GM18861 (cell line): ENCODE results near the gene STK32C.

Experiments
- ATAC-seq: cut with Tn5 transposase; IDR thresholded peaks from one replicate; pipeline ENCODE4 v1.9.1; 2021; ENCODE audit not compliant: unreplicated experiment

The STK32C gene

DNA sequence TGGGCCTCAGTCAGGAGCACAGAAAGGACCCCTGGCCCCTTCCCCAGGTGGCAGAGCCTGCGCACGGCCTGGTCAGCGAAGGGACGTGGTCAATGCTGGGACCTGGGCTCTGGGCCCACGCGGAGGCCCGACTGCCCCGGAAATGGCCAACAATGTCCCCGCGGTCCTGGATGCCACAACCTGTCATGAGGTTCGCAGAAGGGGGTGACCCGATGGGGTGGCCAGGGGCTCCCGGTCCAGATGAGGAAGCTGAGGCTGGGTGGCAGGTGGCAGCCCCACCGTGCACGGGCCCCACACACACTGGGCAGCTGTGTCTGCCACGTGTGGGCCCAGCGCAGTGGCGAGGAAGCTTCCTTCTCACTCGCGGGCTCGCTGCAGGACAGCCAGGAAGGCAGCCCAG, 71.6 kb downstream of the STK32C start:
- no peak for ATAC-seq

DNA sequence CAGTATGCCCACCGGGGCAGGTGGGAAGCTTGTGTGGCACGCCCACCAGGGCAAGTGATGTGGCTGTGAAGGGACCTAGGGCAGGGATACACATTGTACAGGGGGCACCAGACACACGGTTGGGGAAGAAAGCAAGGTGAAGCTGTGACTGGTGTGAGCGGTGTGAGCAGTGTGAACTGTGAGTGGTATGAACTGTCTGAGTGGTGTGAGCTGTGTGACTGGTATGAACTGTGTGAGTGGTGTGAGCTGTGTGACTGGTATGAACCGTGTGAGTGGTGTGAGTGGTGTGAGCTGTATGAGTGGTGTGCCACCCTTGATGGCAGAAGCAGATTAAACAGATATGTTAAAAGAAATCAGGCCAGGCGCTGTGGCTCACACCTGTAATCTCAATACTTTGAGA, 72.9 kb downstream of the STK32C start:
- ATAC-seq, result no peak

DNA sequence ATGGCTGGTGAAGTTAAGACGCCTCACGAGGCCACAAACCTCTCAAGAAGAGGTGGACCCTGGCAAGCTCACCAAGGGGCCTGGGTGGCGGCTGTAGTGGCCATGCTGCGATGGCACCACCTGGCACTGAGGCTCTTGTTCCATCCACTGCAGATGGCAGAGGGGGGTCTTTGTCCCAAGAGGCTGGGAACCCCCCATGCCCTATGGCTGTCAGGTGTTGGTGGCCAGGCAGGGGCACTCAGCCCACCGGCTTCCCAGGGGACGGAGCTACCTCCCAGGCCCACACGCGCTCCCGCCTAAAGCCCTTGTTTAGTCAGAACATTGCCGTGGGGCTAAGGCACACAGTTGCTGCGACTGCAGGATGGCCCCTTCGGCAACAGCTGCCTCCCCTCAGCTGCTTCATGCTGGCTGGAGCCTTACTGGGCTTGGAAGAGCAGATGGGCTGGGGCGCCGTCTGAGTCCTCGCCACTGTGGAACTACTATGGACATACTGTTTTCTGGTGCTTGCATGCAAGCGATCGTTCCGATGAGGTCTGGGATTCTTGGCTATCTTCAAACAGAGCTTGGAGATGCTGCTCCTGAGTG, 74.2 kb downstream of the STK32C start:
- ATAC-seq, result no peak

DNA sequence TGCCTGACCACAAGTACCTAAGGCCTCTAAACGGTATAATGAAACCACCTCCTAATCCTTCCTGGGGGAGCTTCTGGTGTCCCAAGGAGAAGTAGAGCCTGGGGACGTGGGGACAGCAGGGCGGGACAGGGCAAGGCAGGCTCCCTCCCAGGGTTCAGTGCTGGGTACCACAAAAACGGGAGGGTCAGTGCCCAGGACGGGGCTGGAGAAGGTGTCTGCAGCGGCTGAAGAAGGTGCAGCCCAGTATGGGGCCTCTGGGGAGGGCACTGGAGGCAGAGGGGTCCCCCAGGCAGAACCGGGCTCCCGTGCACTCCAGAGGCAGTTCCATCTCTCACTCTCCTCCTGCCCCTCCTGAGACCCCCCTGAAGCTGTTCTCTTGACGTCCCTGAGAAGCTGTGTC, 74.8 kb downstream of the STK32C start:
- no peak for ATAC-seq

DNA sequence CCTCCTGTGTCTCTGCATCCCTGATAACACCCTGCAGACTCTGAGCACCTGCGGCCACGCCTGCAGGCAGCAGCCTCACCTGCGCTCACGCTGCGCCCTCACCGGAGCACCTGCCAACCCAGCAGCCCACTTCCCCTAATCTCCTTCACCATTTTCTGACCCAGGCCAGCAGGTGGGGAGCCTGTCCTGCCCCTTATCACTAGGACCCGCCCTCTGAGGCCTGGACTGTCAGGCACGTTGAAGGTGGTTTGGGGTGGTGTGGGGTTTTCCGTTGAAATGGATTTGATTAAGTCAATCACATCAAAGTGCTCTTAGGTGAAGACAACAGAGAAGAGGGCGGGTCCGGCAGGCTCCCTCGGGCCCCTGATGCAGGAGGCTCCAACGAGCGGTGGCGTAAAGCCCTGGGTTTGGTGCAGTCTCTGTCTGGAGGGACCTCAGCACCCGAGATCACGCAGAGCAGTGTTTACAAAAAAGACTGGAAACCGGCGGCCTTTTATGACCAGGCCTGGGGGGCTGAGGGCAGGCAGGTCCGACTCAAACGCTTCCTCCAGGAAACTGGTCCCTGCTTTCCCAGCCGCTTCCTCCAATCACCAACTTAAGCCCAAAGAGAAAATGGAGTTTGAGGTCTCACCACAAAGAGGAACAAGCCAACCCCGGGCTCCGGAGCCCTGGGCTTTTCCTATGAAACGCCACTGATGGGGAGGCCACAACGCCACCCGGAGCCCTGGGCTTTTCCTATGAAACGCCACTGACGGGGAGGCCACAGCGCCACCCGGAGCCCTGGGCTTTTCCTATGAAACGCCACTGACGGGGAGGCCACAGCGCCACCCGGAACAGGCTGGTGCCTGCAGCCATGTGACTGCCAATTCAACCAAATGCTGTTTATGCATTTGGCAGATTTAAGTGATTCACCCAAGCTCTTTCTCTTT, 75.5 kb downstream of the STK32C start:
- no peak for ATAC-seq

DNA sequence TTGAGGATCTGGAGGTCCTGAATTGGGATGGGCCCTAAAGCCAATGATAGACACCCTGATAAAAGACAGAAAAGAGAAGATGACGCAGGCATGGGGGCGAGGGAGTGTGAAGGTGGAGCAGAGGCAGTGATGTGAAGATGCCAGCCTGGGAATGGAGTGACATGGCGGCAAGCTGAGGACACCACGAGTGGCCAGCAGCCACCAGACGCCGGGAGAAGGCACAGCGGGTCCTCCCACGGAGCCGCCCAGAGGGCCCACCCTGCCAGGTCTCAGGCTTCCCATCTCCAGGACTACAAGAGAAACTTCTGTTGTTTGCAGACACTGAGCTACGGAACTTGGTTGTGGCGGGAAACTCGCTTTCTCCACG, 76.1 kb downstream of the STK32C start:
- ATAC-seq, result no peak

DNA sequence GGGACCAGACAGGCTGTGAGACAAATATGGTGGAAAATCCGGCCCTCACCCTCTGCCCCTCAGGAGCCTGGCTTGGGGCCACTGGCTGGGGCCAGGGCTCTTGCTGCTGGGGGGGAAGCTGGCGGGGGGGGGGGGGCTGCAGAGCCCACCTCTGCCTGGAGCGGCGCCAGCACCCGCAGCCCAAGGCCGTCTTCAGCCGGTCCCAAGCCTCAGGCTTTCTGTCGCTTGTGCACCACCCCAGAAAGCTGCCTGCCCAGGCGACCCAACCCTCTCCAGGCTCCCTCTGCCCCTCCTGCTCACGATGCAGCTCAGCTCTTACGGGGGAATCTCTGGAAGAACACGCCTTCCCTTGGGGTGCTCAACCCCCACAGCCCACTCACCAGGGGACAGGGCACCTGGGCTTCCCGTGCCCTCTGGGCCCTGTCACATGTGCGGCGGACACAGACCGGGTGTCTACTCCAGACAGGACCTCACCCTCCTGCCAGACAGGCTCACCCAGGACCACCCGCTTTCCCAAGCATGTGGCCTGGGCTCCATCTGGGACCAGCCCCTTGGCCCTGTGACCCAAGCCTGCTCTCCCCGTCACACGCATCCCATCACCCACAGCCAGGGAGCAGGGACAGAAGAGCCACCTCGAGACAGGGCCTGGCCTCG, 77.1 kb downstream of the STK32C start:
- no peak for ATAC-seq

DNA sequence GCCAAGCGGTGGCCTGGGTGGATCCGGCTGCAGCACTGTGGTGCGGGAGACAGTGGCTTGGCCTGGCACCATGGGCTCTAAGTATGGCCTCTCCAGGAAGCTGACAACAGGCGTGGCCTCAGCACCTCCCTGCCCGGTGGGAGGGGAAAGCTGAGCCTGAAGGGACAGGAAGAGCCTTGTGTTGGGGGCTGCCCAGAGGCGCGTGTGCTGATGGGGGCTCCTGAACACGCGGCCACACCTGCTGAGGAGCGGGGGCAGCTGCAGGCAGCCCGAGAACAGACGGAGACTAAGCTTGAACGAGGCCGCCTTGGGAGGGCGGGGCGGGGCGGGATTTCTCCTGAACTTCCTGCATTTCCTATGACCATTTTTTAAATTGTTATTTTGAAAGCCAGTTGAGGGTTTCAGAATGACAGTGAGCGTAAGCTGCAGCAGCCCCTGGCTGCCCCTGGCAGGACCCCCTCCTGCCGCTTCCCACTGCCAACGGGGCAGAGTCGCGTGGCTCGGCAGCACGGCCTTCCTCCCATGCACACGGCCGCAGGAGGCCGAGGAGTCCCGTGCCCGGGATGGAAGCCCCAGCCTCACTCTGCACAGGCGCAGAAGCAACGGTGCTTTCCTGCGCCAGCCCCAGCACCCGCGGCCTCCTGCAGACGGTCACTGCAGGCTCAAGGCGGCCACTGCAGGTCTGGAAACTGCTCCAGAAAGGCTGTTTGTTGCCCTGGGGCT, 77.8 kb downstream of the STK32C start:
- no peak for ATAC-seq

GRCh38 chr10:132229096-132229495, 78.7 kb downstream of the STK32C start:
- no peak for ATAC-seq

DNA sequence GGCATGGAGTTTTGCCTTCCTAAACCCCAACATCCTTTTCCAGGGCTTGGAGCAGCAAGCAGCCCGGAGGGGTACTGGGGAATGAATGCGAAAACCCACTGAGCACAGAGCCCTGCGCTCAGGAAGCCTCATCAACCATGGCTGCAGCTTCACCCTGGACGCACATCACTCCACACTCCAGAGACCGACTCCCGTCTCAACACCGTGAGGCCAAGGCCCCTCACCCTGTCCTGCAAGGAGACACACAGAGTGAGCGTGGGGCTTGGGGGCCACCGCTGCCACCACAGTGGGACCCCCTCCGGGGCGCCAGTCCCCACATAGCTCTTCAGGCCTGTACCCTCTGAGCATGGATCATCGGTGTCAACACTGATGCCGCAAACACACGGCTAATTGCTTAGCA, 79.1 kb downstream of the STK32C start:
- ATAC-seq, result no peak

- ATAC-seq, result no peak
These were observed 79.8 kb downstream of the STK32C start for GRCh38 chr10:132227851-132228390.

DNA sequence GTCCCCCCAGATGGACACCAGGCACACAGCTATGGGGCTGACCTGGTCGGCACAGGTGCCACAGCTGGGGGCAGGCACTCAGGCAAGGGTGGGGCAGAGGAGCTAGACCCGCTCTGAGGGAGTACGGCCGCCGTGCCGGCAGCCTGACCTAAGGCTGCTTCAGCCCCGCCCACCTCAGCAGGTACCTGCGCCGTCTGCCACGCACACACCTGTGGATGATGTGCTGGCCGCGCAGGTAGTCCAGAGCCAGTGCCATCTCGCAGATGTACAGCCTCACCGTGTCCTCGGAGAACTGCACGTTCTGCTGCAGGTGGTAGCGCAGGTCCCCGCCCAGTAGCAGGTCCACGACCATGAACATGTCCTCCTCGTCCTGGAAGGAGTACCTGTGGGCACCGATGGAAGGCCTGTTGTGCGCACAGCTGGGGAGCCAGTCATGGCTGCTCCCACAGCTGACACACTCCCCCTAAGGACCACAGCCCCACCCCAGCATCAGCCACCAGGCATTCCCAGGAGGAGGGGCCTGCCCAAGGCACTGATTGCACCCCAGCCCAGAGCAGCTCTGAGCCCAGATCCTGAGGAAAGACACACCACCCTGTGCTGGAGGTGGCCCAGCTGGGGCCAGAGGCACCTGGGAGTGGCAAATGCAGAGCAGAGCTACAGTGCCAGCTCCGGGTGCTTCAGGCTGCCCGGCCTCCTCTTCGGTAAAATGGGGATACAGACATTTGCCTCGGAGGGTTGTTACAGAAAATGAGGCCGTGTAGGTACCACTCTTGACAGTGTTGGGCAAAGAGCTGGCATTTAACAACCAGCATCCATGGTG, 81.0 kb downstream of the STK32C start:
- no peak for ATAC-seq

DNA sequence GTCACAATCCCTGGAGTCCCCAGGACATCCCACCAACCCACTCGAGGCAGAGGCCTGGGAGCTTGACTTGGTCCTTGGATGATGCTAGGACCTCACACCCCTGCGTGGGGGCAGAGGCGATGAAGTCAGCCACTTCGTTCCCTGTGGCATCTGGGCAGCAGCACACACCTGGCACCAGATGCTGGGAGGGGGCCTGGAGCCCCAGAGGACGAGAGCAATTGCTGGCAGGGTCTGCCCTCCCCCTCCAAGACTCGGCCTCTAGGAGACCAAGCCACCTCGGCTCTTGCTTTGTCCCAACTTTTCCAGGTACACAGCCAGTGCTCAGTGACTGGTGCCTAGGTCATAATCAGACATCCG, 81.9 kb downstream of the STK32C start:
- no peak for ATAC-seq

GRCh38 chr10:132225073-132225848, 82.5 kb downstream of the STK32C start:
- no peak for ATAC-seq

DNA sequence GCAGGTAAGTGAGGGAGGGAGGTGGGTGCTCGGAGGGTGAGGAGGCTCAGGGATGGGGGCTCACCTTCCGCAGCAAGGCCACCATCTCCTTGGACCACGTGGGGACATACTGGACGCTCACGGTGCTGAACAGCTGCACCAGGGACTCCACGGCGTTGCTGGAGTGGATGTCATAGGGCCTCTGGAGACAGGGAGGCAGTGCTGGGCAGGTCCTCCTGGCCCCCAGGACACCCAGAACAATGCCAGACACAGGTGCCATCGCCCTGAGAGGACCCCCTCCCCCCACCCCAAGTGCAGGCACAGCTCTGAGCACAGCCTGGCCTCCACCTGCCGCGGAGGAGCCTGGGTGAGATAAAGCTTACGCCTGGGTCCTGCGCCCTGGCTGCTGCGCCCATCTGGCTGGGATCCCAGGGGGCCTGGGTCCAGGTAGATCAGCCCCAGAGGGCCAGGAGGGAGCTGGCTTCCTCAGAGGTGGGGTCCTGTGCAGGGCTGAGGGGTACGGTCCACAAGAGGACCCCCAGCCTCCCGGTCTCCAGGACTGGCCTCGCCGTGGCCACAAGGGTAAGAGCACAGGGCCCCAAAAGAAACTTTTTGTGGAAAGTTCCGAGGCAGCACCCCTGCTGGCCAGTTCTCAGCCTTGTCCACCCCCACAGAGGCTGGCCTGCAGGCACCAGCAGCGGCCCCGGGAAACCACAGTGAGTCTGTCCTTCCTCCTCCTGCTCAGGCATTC, 83.2 kb downstream of the STK32C start:
- no peak for ATAC-seq

DNA sequence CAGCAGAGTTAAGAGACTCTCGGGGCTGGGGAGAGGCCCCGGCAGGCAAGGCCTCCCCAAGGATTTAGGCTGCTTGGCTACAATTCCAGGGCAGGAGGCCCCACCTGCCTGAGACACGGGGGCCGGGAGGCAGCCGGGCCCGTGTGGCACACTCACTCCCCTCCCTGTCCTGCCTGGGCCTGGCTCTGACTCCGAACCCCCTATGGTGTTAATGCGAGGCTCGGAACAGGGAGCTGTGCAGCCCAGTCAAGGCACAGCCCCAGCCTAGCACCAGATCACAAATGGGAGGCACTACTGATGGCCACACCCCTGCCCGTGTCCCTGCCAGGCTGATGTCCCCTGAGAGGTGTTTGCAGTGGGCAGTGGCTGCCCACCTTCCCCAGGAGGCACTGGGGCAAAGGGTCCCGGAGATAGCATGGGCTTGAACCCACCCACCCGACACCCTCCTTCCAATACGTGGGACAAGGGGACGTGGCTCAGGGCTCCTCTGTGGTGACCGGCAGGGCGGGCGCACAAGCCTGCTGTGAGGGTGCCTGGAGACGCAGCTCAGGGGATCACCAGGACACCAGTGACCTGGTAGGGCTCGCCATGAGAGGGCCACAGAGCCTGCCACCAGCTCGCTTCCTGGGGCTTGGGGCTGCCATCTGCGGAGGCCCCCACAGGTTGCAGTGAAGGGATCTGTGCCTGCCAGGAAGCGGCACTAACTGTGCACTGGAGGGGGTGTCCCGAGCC, 84.0 kb downstream of the STK32C start:
- ATAC-seq, result no peak

GRCh38 chr10:132223156-132223590, 84.6 kb downstream of the STK32C start:
- ATAC-seq, result peak; percentile 63

GRCh38 chr10:132222726-132223125, 85.0 kb downstream of the STK32C start:
- ATAC-seq, result no peak
